ENCODE measurements around the gene AP3B1.

AP3B1 gene

GRCh38 chr5:77995793-77996409 lies 298.6 kb downstream of the AP3B1 start:
- peak; percentile 51 for DNase-seq

GRCh38 chr5:77994943-77995342 lies 299.6 kb downstream of the AP3B1 start:
- DNase-seq: no peak

GRCh38 chr5:77993855-77994318 lies 300.6 kb downstream of the AP3B1 start:
- DNase-seq: no peak

GRCh38 chr5:77993141-77993854 lies 301.2 kb downstream of the AP3B1 start:
- DNase-seq: peak; percentile 26

GRCh38 chr5:77991084-77991483 lies 303.4 kb downstream of the AP3B1 start:
- no peak for DNase-seq

- peak; percentile 13 for DNase-seq
Measured at GRCh38 chr5:77990020-77990419, 304.5 kb downstream of the AP3B1 start.

- no peak for DNase-seq
Measured at GRCh38 chr5:77987988-77988387, 306.5 kb downstream of the AP3B1 start.

GRCh38 chr5:77987331-77987730 lies 307.2 kb downstream of the AP3B1 start:
- DNase-seq: no peak

- no peak for DNase-seq
Measured at GRCh38 chr5:77986261-77986660, 308.2 kb downstream of the AP3B1 start.

- no peak for DNase-seq
Measured at GRCh38 chr5:77985247-77985646, 309.3 kb downstream of the AP3B1 start.

- peak; percentile 14 for DNase-seq
Measured at GRCh38 chr5:77984587-77984986, 309.9 kb downstream of the AP3B1 start.

GRCh38 chr5:77983482-77984199 lies 310.9 kb downstream of the AP3B1 start:
- DNase-seq: no peak

GRCh38 chr5:77981820-77982219 lies 312.7 kb downstream of the AP3B1 start:
- no peak for DNase-seq

- DNase-seq: no peak
Measured at GRCh38 chr5:77974576-77974975, 319.9 kb downstream of the AP3B1 start.

- DNase-seq: no peak
Measured at GRCh38 chr5:77973253-77973609, 321.3 kb downstream of the AP3B1 start.

- no peak for DNase-seq
Measured at GRCh38 chr5:77972469-77973252, 321.8 kb downstream of the AP3B1 start.

GRCh38 chr5:77971776-77972468 lies 322.6 kb downstream of the AP3B1 start:
- no peak for DNase-seq

GRCh38 chr5:77970891-77971290 lies 323.6 kb downstream of the AP3B1 start:
- DNase-seq: no peak

- DNase-seq: no peak
Measured at GRCh38 chr5:77963795-77964194, 330.7 kb downstream of the AP3B1 start.

GRCh38 chr5:77960863-77961396 lies 333.6 kb downstream of the AP3B1 start:
- DNase-seq: peak; percentile 1

- no peak for DNase-seq
Measured at GRCh38 chr5:77960305-77960704, 334.2 kb downstream of the AP3B1 start.

- DNase-seq: no peak
Measured at GRCh38 chr5:77958642-77959330, 335.7 kb downstream of the AP3B1 start.
